Measurements from ENCODE around the gene GLUD1.

DNA sequence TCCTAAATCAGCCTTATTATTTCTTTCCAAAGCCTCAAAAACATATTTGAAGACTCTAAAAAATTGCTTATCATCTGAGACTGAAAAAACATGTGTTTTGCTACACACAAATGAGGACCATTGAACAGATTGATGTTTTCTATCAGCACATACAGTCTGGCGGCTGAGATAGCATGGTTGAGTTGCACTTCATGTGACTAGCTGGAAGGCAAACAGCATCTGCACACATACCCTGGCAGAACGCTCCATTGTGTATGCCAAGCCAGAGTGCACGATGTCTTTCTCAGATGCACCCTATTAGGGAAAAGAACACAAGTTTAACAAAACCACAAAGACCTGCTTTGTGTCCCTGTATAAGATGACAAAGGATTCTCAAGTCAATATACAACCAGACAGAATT, 41.5 kb downstream of the GLUD1 start:
- TF ChIP-seq, protein P1, sequence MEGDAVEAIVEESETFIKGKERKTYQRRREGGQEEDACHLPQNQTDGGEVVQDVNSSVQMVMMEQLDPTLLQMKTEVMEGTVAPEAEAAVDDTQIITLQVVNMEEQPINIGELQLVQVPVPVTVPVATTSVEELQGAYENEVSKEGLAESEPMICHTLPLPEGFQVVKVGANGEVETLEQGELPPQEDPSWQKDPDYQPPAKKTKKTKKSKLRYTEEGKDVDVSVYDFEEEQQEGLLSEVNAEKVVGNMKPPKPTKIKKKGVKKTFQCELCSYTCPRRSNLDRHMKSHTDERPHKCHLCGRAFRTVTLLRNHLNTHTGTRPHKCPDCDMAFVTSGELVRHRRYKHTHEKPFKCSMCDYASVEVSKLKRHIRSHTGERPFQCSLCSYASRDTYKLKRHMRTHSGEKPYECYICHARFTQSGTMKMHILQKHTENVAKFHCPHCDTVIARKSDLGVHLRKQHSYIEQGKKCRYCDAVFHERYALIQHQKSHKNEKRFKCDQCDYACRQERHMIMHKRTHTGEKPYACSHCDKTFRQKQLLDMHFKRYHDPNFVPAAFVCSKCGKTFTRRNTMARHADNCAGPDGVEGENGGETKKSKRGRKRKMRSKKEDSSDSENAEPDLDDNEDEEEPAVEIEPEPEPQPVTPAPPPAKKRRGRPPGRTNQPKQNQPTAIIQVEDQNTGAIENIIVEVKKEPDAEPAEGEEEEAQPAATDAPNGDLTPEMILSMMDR (conservative IDR thresholded peaks at IDR 0.05) = no peak
- no peak for TF ChIP-seq EZH2 (IDR thresholded peaks at IDR 0.05; ENCODE audit: low read depth)

Measured in PC-9 (cell line).